HL-60 (cell line): Measurements from ENCODE around the gene GASK1A.
"Not testable (repeated sequence)": the region's sequence is repeated elsewhere in the genome, so short reads cannot be mapped to it uniquely, and the experiment has no call there.

ENCODE experiments used
- DNase-seq, 2 experiments: peaks; one replicate each; pipeline ENCODE4 v3.0.0-alpha.2; 2010 to 2020; ENCODE audit warnings: low read depth in 1 of 2, low spot score in 1 of 2
- H3K27ac ChIP-seq: fragments of 250-450 bp; sonication (Bioruptor Pico); replicated peaks from 2 replicates; pipeline ENCODE4 v1.5.1; 2020; ENCODE audit warnings: mild to moderate bottlenecking, moderate library complexity
- H3K27me3 ChIP-seq: fragments of 250-450 bp; sonication (Bioruptor Pico); 2 replicates; pipeline ENCODE4 v1.5.1; 2021; ENCODE audit warnings: mild to moderate bottlenecking, moderate library complexity; ENCODE audit not compliant: insufficient read depth, poor library complexity, severe bottlenecking
- H3K4me3 ChIP-seq: replicated peaks from 2 replicates; pipeline ENCODE4 v1.5.1; 2011; ENCODE audit warnings: mild to moderate bottlenecking, control low read depth, low read length; ENCODE audit not compliant: insufficient read depth
- GABPA ChIP-seq: IDR thresholded peaks from 2 replicates; pipeline ENCODE4 v1.6.1; 2012; ENCODE audit warnings: low read depth
- POLR2AphosphoS5 ChIP-seq: IDR thresholded peaks from 2 replicates; pipeline ENCODE4 v1.6.1; 2012; ENCODE audit warnings: low read depth
- SPI1 ChIP-seq: IDR thresholded peaks from 2 replicates; pipeline ENCODE4 v1.6.1; 2012; ENCODE audit warnings: low read depth, mild to moderate bottlenecking, borderline replicate concordance
- TF ChIP-seq, protein P1 (sequence below): IDR thresholded peaks from 2 replicates; pipeline ENCODE4 v1.6.1; 2012; ENCODE audit warnings: low read depth; ENCODE audit not compliant: insufficient replicate concordance
- TF ChIP-seq, protein P2 (sequence below): IDR thresholded peaks from one replicate; pipeline ENCODE4 v1.5.1; 2011; ENCODE audit warnings: low read length, control low read depth, inconsistent platforms; ENCODE audit not compliant: insufficient read depth

GASK1A gene

DNA sequence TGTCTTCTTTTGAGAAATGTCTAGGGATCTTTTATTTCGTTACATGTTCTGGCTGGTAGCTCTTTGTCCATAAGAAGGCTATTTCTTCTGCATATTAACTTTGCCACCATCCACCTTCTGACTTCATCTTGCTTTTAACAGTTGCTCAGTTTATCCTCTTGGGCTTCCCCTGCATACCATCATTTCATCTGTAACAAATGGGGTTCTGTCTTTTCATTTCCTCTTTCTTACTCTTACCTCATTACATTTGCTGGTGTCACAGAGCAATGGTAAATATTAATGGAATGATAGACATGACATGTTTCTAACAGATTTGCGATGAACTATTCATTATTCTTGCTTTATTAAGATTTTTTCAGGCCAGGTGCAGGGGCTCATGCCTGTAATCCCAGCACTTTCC is 62.4 kb downstream of the GASK1A start:
- H3K27me3 ChIP-seq: no peaks in the 10 kb centered on the region
- no peak overlapping the region for H3K4me3 ChIP-seq
- TF ChIP-seq GABPA: no peak
- TF ChIP-seq, protein P1, sequence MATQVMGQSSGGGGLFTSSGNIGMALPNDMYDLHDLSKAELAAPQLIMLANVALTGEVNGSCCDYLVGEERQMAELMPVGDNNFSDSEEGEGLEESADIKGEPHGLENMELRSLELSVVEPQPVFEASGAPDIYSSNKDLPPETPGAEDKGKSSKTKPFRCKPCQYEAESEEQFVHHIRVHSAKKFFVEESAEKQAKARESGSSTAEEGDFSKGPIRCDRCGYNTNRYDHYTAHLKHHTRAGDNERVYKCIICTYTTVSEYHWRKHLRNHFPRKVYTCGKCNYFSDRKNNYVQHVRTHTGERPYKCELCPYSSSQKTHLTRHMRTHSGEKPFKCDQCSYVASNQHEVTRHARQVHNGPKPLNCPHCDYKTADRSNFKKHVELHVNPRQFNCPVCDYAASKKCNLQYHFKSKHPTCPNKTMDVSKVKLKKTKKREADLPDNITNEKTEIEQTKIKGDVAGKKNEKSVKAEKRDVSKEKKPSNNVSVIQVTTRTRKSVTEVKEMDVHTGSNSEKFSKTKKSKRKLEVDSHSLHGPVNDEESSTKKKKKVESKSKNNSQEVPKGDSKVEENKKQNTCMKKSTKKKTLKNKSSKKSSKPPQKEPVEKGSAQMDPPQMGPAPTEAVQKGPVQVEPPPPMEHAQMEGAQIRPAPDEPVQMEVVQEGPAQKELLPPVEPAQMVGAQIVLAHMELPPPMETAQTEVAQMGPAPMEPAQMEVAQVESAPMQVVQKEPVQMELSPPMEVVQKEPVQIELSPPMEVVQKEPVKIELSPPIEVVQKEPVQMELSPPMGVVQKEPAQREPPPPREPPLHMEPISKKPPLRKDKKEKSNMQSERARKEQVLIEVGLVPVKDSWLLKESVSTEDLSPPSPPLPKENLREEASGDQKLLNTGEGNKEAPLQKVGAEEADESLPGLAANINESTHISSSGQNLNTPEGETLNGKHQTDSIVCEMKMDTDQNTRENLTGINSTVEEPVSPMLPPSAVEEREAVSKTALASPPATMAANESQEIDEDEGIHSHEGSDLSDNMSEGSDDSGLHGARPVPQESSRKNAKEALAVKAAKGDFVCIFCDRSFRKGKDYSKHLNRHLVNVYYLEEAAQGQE: no peak
- TF ChIP-seq, protein P2, sequence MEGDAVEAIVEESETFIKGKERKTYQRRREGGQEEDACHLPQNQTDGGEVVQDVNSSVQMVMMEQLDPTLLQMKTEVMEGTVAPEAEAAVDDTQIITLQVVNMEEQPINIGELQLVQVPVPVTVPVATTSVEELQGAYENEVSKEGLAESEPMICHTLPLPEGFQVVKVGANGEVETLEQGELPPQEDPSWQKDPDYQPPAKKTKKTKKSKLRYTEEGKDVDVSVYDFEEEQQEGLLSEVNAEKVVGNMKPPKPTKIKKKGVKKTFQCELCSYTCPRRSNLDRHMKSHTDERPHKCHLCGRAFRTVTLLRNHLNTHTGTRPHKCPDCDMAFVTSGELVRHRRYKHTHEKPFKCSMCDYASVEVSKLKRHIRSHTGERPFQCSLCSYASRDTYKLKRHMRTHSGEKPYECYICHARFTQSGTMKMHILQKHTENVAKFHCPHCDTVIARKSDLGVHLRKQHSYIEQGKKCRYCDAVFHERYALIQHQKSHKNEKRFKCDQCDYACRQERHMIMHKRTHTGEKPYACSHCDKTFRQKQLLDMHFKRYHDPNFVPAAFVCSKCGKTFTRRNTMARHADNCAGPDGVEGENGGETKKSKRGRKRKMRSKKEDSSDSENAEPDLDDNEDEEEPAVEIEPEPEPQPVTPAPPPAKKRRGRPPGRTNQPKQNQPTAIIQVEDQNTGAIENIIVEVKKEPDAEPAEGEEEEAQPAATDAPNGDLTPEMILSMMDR: no peak
- TF ChIP-seq POLR2AphosphoS5: no peak
- TF ChIP-seq SPI1: 0 out of 2 replicates have a peak, but pooled peaks have one; percentile 8
- no peak overlapping the region for H3K27ac ChIP-seq
- no peak for DNase-seq

DNA sequence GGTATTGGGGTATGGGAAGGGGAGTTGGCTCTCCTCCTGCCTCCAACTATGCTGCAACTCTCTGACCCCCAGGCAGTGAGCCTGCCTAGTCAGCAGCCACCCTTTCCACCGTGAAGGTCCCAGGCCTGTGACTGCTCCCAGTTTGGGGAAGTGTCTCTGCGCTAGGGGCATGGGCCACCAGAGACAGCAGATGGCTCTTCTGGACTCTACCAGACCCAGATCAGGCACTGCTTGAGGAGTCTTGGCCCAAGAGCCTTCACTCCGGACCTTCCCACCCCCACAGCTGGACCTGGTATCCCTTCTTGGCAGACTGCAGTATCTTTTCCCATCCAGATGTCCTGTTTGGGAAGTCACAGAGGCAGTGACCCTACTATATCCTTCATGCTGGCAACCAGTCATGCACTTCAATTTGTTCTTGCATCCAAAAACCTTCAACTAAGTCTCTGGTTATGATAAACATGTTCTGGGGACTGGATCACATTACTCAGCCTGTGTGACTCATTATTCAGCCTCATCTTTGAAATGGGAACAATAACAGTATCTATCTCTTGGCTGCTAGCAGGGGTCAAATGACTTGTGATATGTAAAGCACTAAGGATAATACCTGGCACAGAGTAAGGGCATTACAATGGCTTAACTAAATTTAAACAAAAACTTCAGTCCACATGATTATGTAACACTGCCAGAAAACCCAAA is 64.1 kb downstream of the GASK1A start:
- Histone ChIP-seq H3K27ac (no peak overlapping the region), H3K4me3 (no peak overlapping the region), H3K27me3 (no peaks in the 10 kb centered on the region)
- TF ChIP-seq, protein P2: no peak
- no peak; the same call in 1 of the 2 replicates for TF ChIP-seq SPI1
- TF ChIP-seq, protein P1: no peak
- no peak for TF ChIP-seq GABPA
- TF ChIP-seq POLR2AphosphoS5: no peak
- no peak for DNase-seq

DNA sequence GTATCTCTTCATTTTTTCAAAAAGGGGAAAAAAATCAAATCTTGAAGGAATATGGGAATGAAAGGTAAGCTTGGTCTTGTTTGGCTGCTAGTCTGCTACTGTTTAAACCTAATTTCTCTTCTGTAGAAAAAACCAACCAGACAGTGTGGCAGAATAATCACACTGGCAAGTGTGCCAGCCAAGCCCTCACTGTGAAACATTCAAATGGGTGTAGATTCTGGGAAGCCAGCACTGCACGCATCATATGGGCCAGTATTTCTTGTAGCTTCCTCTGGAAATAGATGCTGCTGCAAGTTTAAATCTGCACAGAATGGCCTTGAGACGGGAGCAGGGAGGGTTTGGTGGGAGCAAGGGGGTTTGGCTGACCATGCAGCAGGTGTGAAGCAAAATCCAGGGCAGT is 64.7 kb downstream of the GASK1A start:
- Histone ChIP-seq H3K27me3 (no peaks in the 10 kb centered on the region), H3K27ac (no peak overlapping the region), H3K4me3 (no peak overlapping the region)
- DNase-seq: no peak
- no peak for TF ChIP-seq GABPA
- no peak for TF ChIP-seq SPI1
- TF ChIP-seq, protein P1: no peak
- TF ChIP-seq, protein P2: no peak
- no peak for TF ChIP-seq POLR2AphosphoS5

DNA sequence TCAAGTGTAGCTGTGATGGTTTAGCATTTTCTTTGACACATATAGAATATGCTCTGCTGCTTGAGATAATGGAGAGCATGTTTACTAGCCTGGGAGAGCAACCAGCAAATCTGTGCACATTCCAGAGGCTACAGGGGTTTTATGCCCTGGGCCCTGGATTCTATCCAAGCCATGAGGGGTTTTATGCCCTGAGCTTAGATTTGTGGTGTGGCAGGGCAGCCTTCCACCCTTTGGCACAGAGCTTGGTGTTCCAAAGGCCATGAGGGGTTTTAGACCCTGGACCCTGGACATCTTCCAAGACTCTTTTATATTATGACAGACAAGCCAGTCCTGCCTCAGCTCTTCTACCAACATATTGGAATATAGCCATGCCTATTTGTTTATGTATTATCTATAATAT is 66.0 kb downstream of the GASK1A start:
- not testable (repeated sequence) for H3K27me3 ChIP-seq, H3K27ac ChIP-seq, H3K4me3 ChIP-seq, DNase-seq
